HepG2 (cell line): ENCODE measurements around the gene MICB. TPM values are rescaled to one million over a fixed set of nuclear protein-coding genes. Genes with fewer than 3 reads are reported as not detected.

Source experiments
- FIP1L1 ChIP-seq: fragments of 200-400 bp; formaldehyde crosslinking; IDR thresholded peaks from 2 replicates; pipeline ENCODE4 v1.6.1; 2018; ENCODE audit warnings: low read depth, mild to moderate bottlenecking, low read length, moderate library complexity, borderline replicate concordance; ENCODE audit not compliant: insufficient read depth
- FLYWCH1 ChIP-seq: sonication (generic); formaldehyde crosslinking; IDR thresholded peaks from 2 replicates; pipeline ENCODE4 v1.8.1; 2023; ENCODE audit warnings: mild to moderate bottlenecking, missing genetic modification reagents
- SALL1 ChIP-seq: sonication (generic); formaldehyde crosslinking; IDR thresholded peaks from 2 replicates; pipeline ENCODE4 v1.8.0; 2022; ENCODE audit warnings: mild to moderate bottlenecking, missing genetic modification reagents
- SIX1 ChIP-seq: sonication (generic); formaldehyde crosslinking; IDR thresholded peaks from 2 replicates; pipeline ENCODE4 v1.4.0; 2020; ENCODE audit warnings: missing genetic modification reagents, borderline replicate concordance
- TP53 ChIP-seq: sonication (generic); formaldehyde crosslinking; conservative IDR thresholded peaks from 2 replicates; pipeline ENCODE4 v1.4.0; 2020; ENCODE audit warnings: missing genetic modification reagents
- ZC3H13 ChIP-seq: sonication (generic); formaldehyde crosslinking; IDR thresholded peaks from 2 replicates; pipeline ENCODE4 v1.8.1; 2023; ENCODE audit warnings: mild to moderate bottlenecking, missing genetic modification reagents, moderate library complexity
- ZNF576 ChIP-seq: sonication (generic); formaldehyde crosslinking; IDR thresholded peaks from 2 replicates; pipeline ENCODE4 v1.4.0; 2020; ENCODE audit warnings: mild to moderate bottlenecking, missing genetic modification reagents
- ZNF7 ChIP-seq: IDR thresholded peaks from 2 replicates; pipeline ENCODE4 v1.6.1; 2016; ENCODE audit warnings: missing biosample characterization, missing genetic modification reagents
- polyA plus RNA-seq, 8 experiments: library from polyadenylated mRNA; depleted of rRNA in 3 of 8; stranded (reverse) in 7 of 8; unstranded in 1 of 8; fragments of >200 nt; fragmentation: Illumina TruSeq in 4 of 8; extraction: Trizol in 4 of 8; gene quantifications; 2 replicates each; pipeline versions ENCODE4 v1.2.1 to v1.2.3, GENCODE V29; 2011 to 2016; ENCODE audit warnings: low read depth in 4 of 8, missing spikeins in 1 of 8, mixed read lengths in 1 of 8; ENCODE audit not compliant: insufficient read depth in 1 of 8
- total RNA-seq, 5 experiments: library from RNA; depleted of rRNA; stranded (reverse); fragments of >200 nt; fragmentation: Illumina TruSeq; extraction: Trizol; gene quantifications; 2 replicates each; pipeline ENCODE4 v1.2.3, GENCODE V29; 2016; ENCODE audit warnings: low read depth in 1 of 5
- TF ChIP-seq, protein P1 (sequence below), 2 experiments: sonication (generic) in 1 of 2; formaldehyde crosslinking in 1 of 2; IDR thresholded peaks; 2 replicates each; pipeline versions ENCODE4 v1.4.0 to v1.6.1; 2016 to 2020; ENCODE audit warnings: borderline replicate concordance in 1 of 2, low read depth in 1 of 2, mild to moderate bottlenecking in 1 of 2, missing genetic modification reagents in 1 of 2
- TF ChIP-seq, protein P2 (sequence below): IDR thresholded peaks from 2 replicates; pipeline ENCODE4 v1.6.1; 2016; ENCODE audit warnings: low read depth, missing genetic modification reagents, missing compliant biosample characterization

MICB gene
- total and polyA plus RNA-seq, 2 of the 13 experiments (the other 11 are each of a cell fraction or from before 2014, with no cell fraction given) = 12.5 to 12.8 TPM

DNA sequence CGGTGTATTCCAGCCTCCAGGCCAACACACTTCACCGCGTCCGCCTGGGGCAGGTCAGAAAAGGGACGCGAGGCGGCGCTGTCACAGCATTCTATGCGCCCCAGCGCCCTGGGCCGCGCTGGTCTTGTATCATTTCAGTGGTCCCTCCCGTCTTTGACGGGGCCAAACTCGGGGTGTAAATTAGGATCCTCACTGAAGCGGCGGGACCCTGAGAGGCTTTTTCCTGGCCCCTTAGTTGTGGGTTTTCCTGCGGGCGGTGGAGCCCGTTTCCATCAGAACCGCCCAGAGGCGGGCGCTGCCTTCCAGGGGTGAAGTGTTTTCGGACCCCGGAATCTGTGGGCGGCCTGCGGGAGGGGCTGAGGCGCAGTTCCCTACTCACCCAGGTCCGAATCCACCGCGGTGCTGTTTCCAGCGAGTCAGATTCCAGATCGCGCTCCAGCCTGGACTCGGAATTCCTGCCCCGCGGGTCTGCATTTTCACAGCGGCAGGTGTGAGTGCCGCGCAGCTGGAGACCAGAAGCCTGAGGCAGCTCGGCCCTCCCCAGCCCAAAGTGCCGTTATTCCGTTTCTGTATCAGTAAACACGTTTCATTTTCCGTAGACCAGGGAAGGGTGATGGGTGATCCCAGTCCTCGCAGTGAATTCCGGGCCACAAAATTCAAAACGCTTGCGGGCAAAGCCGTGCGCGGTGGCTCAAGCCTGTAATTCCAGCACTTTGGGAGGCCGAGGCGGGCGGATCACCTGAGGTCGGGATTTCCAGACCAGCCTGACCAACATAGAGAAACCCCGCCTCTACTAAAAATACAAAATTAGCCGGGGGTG is 3.9 kb upstream of the MICB start (continued):
- TF ChIP-seq SIX1 (CRISPR knock-in tag) = no peak
- TF ChIP-seq ZC3H13 = no peak
- TF ChIP-seq FLYWCH1 (CRISPR knock-in tag) = no peak
- no peak for TF ChIP-seq ZNF576
- TF ChIP-seq ZNF7 (CRISPR knock-in tag) = no peak
- TF ChIP-seq FIP1L1 = no peak
- TF ChIP-seq TP53 = no peak
- TF ChIP-seq SALL1 = peak; percentile 42; the same call in 1 of the 2 replicates
- TF ChIP-seq, protein P1, sequence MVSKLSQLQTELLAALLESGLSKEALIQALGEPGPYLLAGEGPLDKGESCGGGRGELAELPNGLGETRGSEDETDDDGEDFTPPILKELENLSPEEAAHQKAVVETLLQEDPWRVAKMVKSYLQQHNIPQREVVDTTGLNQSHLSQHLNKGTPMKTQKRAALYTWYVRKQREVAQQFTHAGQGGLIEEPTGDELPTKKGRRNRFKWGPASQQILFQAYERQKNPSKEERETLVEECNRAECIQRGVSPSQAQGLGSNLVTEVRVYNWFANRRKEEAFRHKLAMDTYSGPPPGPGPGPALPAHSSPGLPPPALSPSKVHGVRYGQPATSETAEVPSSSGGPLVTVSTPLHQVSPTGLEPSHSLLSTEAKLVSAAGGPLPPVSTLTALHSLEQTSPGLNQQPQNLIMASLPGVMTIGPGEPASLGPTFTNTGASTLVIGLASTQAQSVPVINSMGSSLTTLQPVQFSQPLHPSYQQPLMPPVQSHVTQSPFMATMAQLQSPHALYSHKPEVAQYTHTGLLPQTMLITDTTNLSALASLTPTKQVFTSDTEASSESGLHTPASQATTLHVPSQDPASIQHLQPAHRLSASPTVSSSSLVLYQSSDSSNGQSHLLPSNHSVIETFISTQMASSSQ (IDR thresholded peaks at IDR 0.05; ENCODE audit: low read depth) = no peak
- TF ChIP-seq, protein P1 (CRISPR knock-in tag; IDR thresholded peaks at IDR 0.05; ENCODE audit: borderline replicate concordance) = no peak
- TF ChIP-seq, protein P2, sequence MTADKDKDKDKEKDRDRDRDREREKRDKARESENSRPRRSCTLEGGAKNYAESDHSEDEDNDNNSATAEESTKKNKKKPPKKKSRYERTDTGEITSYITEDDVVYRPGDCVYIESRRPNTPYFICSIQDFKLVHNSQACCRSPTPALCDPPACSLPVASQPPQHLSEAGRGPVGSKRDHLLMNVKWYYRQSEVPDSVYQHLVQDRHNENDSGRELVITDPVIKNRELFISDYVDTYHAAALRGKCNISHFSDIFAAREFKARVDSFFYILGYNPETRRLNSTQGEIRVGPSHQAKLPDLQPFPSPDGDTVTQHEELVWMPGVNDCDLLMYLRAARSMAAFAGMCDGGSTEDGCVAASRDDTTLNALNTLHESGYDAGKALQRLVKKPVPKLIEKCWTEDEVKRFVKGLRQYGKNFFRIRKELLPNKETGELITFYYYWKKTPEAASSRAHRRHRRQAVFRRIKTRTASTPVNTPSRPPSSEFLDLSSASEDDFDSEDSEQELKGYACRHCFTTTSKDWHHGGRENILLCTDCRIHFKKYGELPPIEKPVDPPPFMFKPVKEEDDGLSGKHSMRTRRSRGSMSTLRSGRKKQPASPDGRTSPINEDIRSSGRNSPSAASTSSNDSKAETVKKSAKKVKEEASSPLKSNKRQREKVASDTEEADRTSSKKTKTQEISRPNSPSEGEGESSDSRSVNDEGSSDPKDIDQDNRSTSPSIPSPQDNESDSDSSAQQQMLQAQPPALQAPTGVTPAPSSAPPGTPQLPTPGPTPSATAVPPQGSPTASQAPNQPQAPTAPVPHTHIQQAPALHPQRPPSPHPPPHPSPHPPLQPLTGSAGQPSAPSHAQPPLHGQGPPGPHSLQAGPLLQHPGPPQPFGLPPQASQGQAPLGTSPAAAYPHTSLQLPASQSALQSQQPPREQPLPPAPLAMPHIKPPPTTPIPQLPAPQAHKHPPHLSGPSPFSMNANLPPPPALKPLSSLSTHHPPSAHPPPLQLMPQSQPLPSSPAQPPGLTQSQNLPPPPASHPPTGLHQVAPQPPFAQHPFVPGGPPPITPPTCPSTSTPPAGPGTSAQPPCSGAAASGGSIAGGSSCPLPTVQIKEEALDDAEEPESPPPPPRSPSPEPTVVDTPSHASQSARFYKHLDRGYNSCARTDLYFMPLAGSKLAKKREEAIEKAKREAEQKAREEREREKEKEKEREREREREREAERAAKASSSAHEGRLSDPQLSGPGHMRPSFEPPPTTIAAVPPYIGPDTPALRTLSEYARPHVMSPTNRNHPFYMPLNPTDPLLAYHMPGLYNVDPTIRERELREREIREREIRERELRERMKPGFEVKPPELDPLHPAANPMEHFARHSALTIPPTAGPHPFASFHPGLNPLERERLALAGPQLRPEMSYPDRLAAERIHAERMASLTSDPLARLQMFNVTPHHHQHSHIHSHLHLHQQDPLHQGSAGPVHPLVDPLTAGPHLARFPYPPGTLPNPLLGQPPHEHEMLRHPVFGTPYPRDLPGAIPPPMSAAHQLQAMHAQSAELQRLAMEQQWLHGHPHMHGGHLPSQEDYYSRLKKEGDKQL (CRISPR knock-in tag) = no peak
